Esophagus muscularis mucosa (tissue), 3 donors: ENCODE measurements around the gene IL11.

Experiments used
- CTCF ChIP-seq, 3 experiments: fragments of 200-600 bp in 2 of 3; fragments of 450-650 bp in 1 of 3; sonication (generic) in 2 of 3; IDR thresholded peaks; one replicate each; pipeline ENCODE4 v1.5.1; 2017 to 2019; ENCODE audit warnings: antibody characterized with exemption in 3 of 3, mild to moderate bottlenecking in 2 of 3, moderate library complexity in 1 of 3
- POLR2AphosphoS5 ChIP-seq, 2 donors: sonication (generic); formaldehyde crosslinking; IDR thresholded peaks; one replicate each; pipeline ENCODE4 v1.6.1; 2017; ENCODE audit warnings: antibody characterized with exemption in 2 of 2

GRCh38 chr19:55406091-55406825 lies 36.0 kb upstream of the IL11 start:
- TF ChIP-seq POLR2AphosphoS5 (IDR thresholded peaks at IDR 0.05) (no peak), CTCF (IDR thresholded peaks at IDR 0.05) (no peak)
